NCI-H1048 (cell line): Measurements from ENCODE around the gene POTEB3.
"Not testable (repeated sequence)": the region's sequence is repeated elsewhere in the genome, so short reads cannot be mapped to it uniquely, and the experiment has no call there.

ENCODE experiments used
- DNase-seq: peaks from one replicate; lab custom pipeline; 2025; lab: John Stamatoyannopoulos, UW

Gene POTEB3

GRCh38 chr15:21440399-21440798 is at the start of gene POTEB3:
Gene POTEB3, minus strand, starts transcription at chr15:21440499. Its CDS starts 488 bp downstream, at chr15:21440011.
- DNase-seq: not testable (repeated sequence)

DNA sequence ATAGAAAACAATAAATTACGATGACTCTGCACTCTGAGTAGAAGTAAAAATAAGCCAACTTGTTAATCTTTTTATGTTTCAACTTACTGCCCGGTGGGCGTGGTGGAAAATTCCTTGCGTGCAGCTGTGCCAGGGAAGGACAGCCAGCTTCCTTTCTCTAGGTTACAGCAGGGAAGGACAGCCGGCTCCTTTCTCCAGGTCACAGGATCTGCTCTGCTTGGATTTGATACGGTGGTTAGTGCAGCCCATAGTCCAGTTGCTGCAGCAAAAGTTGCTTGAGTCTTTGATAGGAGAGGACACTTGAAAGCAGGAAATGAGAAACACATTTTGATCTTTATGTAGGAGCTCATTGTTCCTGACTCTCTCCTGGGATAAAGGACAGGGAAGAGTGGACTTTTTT is 13.4 kb upstream of the POTEB3 start:
- DNase-seq: not testable (repeated sequence)

DNA sequence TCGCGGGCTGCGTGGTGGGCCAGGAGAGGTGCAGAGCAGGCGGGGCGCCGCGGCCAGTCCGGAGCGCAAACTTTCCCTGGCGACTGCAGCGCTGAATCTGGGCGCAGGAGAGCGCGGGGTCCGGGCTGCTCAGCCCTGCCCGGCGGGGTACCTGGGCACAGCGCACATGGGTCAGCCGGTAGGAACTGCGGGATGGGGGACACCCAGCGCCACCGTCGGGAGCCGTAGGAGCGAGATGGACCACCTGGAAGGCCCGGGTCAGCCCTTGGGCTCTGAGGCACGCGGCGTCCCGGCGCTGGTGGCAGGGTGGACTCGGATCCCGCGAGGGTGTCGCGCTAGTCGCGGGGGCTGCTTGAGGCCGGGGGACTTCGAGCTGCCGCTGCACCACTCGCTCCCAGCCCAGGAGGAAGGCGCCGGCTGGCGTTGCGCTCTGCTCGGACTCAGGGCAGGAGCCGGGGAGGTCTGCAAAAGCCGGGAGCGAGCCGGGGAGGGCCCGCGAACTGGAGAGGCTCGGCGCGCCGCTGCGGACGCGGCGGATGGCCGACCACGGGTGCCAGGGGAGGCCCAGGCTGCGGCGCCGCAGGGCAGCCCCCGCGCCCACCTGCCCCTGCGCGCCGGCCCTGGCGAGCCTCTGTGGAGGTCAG is 11.7 kb upstream of the POTEB3 start:
- not testable (repeated sequence) for DNase-seq

GRCh38 chr15:21451487-21451886 is 11.2 kb upstream of the POTEB3 start:
- not testable (repeated sequence) for DNase-seq

DNA sequence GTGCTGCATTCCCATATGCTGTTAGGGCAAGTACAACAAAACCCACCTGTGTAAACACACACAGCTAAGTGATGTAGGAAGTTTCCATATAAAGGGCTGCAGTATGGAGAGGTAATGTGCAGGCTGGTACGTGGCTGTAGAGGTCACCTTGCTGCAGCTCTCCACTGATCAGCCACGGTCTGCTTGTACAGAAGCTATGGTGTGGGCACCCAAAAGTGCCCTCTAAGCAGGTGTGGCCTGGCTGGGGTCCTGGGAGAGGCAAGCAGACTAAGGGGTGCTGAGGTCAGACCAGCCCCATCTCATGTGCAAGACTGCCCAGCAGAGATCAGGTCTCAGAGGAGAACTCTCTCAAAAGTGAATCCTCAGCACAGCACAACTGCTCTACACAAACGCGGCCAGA is 32.9 kb downstream of the POTEB3 start:
- not testable (repeated sequence) for DNase-seq

DNA sequence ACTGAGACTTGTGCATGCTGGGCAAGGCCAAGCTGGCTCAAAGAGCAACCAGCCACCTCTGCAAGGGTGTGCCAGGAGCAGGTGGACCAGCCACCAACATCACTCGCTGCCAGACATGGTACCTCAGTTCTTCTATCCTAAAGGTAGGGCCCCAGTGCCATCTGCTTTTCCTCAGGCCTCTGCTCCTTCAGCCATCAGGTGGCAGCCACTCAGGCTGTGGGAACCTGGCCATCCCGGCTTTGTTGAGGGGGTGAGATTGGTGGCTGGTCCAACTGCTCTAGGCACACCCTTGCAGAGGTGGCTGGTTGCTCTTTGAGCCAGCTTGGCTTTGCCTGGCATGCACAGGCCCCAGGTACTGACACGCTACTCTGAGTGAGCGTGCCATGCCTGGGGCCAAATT is 38.8 kb downstream of the POTEB3 start:
- DNase-seq: not testable (repeated sequence)

- not testable (repeated sequence) for DNase-seq
These were observed 41.2 kb downstream of the POTEB3 start for GRCh38 chr15:21399111-21399510.

- not testable (repeated sequence) for DNase-seq
These were observed 41.8 kb downstream of the POTEB3 start for GRCh38 chr15:21398511-21398910.

GRCh38 chr15:21397656-21398055 is 42.6 kb downstream of the POTEB3 start:
- not testable (repeated sequence) for DNase-seq

GRCh38 chr15:21397186-21397585 is 43.1 kb downstream of the POTEB3 start:
- not testable (repeated sequence) for DNase-seq

GRCh38 chr15:21385961-21386360 is 54.3 kb downstream of the POTEB3 start:
- not testable (repeated sequence) for DNase-seq

DNA sequence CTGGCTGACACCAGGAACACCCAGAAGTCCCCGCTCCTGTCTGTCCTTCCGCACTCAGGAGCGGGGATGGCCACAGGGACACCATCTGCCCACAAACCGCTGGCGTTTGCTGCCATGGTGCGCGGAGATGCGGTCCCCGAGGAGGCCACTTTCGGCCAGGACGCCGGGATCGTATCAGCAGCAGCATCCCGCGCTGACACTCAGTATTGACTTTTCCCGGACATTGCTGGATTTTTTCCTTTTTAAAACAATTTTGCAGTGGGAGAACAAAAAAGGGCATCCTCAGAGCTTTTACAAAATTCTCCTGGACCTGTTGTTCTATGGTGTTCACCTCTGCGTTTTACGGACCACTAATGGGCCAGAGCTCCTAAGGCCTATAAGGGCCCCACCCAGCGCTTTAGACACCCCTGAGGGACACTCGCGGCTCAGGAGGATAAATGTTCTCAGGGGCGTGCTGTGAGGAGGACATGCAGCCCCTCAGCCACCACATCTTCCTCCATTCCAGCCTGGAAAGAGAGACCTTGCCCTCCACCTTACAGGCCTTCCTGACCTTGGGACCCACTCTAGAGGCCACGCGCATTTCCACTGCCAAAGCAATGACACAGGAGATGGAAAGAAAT is 56.3 kb downstream of the POTEB3 start:
- DNase-seq: not testable (repeated sequence)

DNA sequence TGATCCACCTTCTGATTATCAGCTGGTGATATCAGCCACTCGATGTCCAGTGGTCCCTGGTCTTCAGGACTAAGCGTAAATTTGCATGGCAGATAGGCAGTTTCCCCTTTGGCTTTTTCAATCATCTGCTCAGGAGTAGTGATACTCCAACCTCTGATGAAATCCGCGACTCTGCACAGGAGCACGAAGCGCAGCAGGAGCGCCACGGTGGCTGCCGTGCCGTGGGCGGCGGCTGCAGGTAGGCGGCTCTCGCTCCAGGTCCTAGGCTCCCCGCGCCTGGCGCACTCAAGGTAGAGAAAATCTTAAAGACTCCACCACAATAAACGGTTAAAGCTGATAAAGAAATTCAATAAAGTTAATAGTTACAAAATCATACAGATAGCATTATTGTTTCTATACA is 66.6 kb downstream of the POTEB3 start:
- not testable (repeated sequence) for DNase-seq

GRCh38 chr15:21369177-21369576 is 71.1 kb downstream of the POTEB3 start:
- DNase-seq: not testable (repeated sequence)

- not testable (repeated sequence) for DNase-seq
These were observed 71.7 kb downstream of the POTEB3 start for GRCh38 chr15:21368625-21369024.
